ENCODE results near the gene POLD1.
"Not testable (repeated sequence)": the region's sequence is repeated elsewhere in the genome, so short reads cannot be mapped to it uniquely, and the experiment has no call there.

POLD1 gene

DNA sequence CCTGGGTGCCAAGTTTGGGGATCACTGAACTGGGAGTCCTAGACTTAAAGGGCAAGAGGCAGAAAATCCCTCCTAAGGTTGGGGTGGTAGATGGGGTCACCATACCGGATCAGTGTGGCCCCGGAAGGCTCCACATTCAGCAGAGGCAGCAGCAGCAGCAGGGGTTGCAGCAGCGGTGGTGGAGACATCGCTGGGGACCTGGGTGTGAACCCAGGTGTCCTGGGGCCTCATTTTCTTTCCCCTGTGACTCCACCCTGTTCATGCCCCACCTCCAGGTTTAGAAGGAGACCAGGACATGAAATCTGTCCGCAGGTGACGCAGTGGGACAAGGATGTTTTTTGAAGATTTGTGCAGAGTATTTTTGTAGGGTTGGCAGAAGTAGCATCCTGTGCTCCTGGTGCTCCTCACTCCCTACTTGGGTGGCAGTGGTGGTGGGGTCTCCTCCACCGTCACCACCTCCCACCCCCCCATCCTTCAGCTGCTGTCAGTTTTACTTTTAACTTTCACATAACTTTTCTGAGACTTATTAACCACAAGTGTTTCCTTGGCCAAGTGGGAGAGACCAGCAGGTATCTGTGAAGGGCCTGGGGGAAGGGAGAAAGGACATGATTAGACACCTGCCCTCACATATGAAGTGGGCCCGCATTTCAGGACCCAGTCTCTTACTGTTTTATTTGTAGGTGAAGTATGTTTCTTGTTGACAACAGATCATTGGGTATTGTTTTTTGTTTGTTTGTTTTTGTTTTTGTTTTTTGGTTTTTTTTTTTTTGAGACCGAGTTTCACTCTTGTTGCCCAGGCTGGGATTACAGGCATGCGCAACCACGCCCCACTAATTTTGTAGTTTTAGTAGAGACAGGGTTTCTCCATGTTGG lies 18.5 kb upstream of the POLD1 start, which contains the start of gene NAPSA:
TSS of gene NAPSA (minus strand) at position 206 of the 873 bp plus-strand sequence. CDS start at position 188, 18 bp downstream.
- no peak for DNase-seq

DNA sequence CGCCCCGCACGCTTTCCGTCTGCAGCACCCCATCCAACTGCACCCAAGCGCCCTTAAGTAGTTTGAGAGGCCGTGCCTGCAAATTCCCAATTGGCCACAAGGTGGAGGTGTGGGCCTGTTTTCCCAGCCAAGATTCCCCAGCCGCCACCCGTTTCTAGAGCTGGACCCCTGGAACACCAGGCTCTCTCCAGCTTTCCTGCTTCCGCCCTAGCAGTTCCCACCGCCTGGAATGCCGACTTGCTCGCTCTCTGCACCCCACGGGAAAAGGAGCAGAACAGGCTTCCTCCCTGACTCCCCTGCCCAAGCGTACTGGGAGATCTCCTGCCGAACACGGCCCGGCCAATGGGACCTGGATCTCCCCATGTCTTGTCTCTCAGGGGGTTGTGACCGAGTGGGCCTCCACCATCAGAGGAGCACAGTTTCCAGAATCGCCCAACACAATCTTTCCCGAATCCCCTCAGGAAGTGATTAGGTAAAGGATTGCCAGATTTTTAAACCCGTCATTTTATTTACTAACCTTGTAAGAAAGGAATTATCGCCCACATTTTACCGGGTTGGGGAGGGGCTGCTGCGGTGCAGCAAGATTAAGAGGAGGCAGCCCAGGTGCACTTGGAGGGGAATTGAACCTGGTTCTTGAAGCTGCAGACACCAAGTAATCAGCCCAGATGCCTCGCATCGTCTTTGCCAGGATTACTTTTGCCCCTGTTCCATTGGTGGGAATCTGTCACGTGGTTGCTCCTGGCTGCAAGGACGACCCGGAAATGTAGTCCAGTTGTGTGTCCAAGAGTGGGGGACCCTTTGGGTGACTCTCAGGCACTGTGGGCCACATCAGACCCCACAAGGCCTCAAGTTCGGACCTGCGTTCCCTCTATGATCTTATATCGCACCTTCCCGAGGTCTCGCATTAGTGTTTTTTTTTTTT lies 15.2 kb upstream of the POLD1 start:
- DNase-seq, result peak; percentile 87

DNA sequence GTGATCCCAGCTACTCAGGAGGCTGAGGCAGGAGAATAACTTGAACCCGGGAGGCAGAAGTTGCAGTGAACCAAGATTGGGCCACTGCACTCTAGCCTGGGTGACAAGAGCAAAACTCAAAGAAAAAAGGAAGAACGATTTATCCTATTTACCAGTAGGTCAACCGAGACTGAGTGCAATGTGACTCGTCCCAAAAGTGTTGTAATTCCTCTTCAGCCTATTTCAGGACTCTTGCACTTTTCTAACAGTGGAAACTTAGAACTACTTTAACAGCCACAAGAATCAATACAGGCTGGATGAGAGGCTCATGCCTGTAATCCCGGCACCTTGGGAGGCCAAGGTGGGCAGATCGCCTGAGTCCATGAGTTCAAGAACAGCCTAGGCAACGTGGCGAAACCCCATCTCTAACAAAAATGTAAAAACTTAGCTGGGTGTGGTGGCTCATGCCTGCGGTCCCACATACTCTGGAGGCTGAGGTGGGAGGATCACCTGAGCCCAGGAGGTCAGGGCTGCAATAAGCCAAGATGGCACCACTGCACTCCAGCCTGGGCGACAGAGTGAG lies 12.2 kb upstream of the POLD1 start:
- DNase-seq, result no peak

DNA sequence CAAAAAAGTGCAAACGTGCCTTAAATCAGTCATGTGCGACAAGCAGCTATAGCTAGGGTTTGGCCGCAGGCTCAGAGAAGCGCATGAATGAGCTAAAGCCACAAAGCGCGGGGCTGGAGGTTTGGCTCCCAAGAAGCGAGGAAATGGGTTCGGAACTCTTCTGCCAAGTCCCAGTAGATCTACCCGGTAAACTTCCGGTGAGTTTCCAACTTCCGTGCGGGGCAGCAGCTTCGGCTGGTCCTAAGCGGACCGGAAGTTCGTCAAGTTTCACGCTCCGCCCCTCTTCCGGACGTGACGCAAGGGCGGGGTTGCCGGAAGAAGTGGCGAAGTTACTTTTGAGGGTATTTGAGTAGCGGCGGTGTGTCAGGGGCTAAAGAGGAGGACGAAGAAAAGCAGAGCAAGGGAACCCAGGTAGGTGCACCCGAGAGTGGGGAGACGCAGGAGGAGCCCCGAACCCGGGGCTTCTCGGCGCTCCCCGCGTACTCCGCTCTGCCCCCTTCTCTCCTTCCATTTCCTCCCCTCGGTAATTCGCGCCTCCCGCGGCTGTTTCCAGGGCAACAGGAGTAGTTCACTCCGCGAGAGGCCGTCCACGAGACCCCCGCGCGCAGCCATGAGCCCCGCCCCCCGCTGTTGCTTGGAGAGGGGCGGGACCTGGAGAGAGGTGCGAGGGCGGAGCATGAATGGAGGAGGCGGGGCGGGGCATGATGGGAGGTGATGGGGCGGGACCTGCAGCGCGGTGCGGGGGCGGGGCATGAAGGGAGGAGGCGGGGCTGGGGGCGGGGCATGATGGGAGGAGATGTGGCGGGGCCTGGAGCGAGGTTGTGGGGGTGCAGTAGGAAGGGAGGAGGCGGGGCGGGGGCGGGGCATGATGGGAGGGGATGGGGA lies 7.7 kb upstream of the POLD1 start, which contains the start of gene NR1H2:
TSS of gene NR1H2 (plus strand) at position 292 of the 885 bp plus-strand sequence. CDS start 1,149 bp downstream, outside the sequence.
- DNase-seq, result peak; percentile 96

DNA sequence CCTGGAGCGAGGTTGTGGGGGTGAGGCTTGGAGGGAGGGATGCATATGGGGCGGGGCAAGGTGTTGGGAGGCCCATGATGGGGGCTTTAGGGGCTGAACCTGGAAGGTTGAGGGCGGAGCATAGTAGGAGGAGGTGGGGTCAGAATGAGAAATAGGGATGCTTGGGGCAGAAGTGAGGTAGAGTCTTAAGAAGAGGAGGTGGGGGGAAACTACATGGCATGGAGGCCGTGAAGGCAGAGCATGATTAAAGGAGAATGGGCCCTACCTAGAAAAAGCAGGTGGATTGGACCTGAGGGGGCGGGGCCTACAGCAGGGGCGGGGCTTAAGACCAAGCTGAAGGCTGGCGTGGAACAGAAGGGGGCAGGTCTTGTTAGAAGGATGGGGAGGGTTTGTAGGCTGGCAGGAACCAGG lies 7.1 kb upstream of the POLD1 start:
- DNase-seq, result peak; percentile 68

DNA sequence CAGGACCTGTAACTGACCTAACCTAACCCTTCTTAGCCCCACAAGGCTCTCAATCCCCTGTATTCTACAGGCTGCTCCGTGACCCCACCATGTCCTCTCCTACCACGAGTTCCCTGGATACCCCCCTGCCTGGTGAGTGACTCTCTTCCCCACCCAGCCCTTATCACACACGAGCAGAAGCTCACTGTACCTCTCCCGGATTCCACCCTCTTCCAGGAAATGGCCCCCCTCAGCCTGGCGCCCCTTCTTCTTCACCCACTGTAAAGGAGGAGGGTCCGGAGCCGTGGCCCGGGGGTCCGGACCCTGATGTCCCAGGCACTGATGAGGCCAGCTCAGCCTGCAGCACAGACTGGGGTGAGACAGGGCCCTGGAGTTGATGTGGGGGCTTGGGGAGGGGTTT lies 6.6 kb upstream of the POLD1 start:
- no peak for DNase-seq

DNA sequence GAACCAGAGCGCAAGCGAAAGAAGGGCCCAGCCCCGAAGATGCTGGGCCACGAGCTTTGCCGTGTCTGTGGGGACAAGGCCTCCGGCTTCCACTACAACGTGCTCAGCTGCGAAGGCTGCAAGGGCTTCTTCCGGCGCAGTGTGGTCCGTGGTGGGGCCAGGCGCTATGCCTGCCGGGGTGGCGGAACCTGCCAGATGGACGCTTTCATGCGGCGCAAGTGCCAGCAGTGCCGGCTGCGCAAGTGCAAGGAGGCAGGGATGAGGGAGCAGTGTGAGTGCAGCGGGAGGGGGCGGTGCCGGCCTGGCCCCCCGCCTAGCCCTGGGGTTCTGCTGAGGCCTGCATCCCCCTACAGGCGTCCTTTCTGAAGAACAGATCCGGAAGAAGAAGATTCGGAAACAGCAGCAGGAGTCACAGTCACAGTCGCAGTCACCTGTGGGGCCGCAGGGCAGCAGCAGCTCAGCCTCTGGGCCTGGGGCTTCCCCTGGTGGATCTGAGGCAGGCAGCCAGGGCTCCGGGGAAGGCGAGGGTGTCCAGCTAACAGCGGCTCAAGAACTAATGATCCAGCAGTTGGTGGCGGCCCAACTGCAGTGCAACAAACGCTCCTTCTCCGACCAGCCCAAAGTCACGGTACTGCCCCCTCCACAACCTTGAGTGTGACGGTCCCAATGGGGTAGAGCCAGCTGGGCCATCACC lies 5.8 kb upstream of the POLD1 start:
- DNase-seq, result no peak

DNA sequence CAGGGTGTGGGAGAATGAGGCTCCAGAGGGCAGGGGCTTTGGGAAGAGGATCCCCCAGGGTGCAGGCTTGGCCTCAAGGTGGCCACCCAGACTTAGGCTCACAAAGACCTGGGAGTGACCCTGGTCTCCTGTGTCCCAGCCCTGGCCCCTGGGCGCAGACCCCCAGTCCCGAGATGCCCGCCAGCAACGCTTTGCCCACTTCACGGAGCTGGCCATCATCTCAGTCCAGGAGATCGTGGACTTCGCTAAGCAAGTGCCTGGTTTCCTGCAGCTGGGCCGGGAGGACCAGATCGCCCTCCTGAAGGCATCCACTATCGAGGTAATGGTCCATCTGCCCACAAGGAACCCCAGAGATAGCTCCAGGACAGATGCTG lies 5.3 kb upstream of the POLD1 start:
- no peak for DNase-seq

DNA sequence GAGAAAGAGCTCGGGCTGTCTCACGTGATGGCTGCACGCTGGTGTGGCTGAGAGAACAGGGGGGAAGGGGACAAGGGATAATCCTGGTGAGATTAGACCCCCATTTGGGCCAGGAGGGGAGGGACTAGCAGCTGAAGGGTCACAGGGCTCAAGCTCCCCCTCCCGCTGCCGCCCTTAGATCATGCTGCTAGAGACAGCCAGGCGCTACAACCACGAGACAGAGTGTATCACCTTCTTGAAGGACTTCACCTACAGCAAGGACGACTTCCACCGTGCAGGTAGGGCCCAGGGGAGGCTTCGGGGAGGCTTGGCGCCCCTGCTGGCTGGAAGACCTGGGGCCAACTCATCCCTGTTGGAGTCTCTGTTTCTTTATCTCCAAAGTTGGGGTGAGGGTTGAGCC lies 4.5 kb upstream of the POLD1 start:
- DNase-seq, result no peak

DNA sequence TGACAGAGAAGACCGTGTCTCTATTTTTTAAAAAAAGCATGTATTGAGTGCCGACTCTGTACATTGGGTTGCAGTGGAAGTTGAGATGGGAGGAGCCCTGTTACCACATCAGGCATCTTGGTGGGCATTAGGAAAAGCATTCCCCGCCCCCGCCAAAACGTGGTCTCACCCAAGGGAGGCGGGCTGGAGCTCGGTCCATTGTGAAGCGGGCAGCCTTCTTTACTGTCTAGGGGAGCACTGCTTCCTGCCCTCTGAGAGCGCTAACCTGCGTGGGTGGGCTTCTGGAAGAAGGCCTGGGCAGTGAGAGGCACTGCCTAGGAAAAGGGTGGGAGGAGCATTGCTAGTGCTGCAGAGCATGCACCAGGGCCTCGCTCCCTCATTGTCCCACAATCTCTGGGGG lies 4.0 kb upstream of the POLD1 start:
- DNase-seq, result no peak

DNA sequence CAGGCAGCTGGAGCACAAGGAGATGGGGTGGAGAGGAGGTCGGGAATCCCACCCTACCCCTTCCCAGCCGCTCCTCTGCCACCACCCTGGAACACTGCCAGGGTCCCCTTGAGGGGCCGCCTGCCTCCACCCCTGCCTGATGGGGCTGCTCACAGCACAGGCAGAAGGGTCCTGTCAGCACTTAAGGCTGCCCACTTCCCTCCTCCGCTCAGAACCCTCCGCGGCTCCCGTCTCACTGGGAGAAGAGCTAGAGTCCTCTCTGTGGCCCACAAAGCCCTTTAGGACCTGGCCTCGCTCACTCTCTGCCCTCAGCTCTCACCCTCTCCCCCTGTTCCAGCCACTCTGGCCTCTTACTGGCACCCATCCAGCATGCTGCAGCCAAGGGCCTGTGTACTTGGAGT lies 3.4 kb upstream of the POLD1 start:
- DNase-seq, result no peak

DNA sequence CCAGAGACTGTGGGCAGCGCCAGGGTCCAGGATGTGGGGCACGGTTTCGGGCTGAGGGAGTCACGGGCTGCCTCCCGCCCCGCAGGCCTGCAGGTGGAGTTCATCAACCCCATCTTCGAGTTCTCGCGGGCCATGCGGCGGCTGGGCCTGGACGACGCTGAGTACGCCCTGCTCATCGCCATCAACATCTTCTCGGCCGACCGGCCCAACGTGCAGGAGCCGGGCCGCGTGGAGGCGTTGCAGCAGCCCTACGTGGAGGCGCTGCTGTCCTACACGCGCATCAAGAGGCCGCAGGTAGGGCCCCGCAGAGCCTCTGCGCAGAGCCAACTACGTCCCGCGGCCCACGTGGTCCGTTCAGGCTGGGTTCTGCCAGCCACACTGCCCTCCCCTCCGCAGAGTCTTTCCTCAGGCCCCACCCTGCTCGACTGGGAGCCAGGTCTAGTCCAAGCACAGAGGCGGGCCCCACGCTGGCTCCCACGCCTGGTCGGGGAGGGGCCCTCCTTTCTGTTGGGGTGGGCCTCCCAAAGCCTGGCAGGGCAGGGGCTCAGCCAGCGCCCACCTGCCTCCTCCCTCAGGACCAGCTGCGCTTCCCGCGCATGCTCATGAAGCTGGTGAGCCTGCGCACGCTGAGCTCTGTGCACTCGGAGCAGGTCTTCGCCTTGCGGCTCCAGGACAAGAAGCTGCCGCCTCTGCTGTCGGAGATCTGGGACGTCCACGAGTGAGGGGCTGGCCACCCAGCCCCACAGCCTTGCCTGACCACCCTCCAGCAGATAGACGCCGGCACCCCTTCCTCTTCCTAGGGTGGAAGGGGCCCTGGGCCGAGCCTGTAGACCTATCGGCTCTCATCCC lies 2.0 kb upstream of the POLD1 start:
- DNase-seq, result no peak

DNA sequence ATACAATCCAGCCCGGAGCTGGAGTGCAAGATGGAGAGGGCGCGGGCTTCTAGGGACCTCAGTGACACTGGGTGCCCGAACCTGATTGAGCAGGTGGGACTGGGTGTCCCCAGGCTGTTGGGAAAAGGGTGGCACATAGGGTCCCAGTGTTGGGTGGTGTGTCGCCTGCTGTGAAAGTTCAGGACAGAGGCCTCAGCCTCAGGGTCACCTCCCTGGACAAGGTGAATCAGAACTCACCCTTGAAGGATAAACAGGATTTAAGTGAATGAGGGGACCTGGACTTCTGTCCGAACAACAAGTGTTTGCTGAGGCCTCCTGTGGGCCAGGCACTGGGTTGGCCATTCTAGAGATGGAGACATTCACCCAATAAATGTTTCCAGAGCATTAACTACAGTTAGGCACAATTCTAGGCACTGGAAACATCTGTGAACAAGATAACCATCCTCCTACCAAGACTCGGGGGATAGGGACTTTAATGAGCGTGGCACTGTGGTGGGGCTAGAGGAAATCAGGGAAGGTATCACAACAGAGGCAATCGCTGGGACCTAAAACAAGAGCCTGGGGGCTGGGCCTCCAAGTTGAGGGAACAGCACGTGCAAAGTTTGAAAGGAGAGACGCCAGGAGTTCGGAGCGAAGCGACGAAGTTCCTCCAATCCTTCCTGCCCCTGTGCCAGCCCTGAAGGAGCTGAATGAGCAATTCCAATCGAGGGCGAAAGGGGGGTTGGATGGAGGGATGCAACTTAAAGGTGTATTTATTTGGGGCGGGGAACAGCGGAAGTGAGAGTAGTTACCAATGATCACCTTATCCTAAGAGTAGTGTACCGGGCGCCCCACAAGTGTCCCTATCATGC lies 921 bp upstream of the POLD1 start:
- DNase-seq, result peak; percentile 35

DNA sequence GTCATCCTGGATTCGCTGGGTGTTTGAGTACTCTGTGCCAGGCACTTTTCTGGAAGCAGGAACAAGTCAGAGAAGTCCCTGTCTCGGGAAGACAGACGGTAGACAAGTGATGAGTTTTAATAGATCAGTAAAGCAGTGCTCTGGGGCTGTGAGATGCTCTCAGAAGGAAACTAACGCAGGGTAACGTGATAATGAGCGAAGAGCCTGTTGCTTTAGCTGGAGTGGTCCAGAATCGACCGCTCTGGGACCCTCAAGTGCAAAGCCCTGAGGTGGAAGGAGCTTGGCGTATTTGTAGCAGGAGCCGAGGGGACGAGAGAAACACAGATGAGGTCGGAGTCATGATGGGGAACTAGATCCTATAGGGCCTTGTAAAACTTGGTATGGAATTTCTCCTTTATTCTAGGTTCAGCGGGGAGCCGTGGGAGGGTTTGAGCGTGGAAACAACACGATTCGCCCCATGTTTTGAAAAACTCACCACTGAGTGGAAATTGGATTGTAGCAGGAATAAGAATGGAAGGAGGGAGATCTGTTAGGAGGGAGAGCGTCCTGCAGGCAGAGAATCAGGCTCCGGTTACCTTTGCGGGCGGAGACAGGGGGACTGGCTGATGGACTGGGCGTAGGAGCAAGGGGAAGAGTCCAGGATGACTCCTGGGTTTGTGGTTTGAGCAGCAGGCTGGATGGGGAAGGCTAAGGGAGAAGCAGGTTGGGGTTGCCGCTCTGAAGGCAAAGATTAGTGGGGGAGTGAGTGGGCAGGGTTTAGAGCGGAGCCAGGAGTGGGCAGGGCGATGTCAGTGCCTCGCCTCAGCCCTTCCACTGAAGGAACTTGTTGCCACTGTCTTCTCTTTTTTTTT lies 763 bp downstream of the POLD1 start:
- DNase-seq, result no peak

DNA sequence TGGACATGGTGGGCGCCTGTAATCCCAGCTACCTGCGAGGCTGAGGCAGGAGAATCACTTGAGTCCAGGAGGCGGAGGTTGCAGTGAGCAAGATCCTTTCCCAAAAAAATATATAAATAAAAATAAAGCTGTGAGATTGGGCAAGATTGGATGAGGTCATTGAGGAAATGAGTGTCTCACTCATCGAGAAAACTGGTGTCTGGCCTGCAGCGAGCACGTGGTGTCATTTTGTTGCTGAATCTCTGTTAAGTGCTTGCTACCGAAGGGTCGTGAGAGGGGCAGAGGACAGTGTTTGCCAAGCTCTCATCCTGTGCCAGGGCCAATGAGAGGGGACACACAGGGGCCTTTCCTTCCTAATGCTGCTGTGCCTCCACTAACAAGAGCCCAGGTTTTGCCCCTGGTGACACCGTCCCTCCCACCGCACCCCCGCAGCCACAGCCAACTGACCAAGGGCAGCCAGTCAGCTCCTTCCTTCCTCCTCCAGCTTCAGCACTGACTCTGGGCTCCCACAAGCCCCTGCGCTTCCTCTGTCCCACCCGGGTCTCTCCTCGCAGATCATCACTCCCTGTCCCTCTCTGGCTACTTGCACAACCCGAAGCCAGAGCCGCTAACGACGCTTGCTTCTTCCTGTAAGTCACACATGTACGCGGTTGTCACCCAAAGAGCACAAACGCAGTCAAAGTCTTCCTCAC lies 3.2 kb downstream of the POLD1 start:
- no peak for DNase-seq

DNA sequence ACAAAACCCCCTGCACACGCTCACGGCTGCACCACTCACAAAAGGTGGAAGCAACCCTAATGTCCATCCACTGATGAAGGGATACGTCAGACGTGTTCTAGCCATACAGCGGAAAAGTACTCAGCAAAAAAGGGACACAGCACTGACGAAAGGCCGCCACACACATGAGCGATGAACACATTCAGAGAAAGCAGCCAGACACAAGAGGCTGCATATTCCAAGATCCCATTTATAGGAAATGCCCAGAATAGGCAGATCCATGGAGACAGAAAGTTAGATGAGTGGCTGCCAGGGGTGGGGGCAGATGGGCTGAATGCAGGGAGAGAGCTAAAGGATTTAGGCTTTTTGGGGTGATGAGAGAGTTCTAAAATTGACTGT lies 3.7 kb downstream of the POLD1 start:
- no peak for DNase-seq

DNA sequence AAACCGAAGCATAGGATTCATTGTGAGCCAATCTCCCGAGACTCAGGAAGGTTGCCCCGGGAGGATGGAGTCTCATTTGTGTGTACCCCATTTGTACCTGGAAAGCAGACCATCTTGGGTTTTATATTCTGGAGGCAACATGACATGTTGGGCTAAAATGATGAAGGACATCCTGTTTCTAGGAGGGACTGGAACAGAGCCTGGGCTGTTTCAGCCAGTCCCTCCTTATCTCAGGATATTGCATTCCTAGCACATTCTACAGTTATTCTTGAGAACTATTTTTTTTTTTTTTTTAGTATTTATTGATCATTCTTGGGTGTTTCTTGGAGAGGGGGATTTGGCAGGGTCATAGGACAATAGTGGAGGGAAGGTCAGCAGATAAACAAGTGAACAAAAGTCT lies 6.1 kb downstream of the POLD1 start:
- not testable (repeated sequence) for DNase-seq

DNA sequence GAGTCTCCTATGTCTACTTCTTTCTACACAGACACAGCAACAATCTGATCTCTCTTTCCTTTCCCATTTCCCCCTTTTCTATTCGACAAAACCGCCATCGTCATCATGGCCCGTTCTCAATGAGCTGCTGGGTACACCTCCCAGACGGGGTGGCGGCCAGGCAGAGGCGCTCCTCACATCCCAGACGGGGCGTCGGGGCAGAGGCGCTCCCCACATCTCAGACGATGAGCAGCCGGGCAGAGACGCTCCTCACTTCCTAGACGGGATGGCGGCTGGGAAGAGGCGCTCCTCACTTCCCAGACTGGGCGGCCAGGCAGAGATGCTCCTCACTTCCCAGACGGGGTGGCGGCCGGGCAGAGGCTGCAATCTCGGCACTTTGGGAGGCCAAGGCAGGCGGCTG lies 6.8 kb downstream of the POLD1 start:
- DNase-seq, result not testable (repeated sequence)

All from activated T-cell treated with anti-CD3 and anti-CD28 coated beads, Interleukin-2, amount 50 U/mL, for 1 hour (primary cell).